Spleen (tissue), 11 donors: Measurements from ENCODE around the gene SEMA3E. TPM values are rescaled to one million over a fixed set of nuclear protein-coding genes. Genes with fewer than 3 reads are reported as not detected.
"Not testable (repeated sequence)": the region's sequence is repeated elsewhere in the genome, so short reads cannot be mapped to it uniquely, and the experiment has no call there.

Experiments used
- DNase-seq: peaks from one replicate; pipeline ENCODE4 v3.0.0-alpha.2; 2020
- H3K27ac ChIP-seq, 8 donors: fragments of 200-600 bp; sonication (generic) in 7 of 8; 1 replicate in 4 of 8; 2 replicates in 4 of 8; pipeline versions ENCODE4 v1.5.0 to v1.8.0; 2016 to 2021; ENCODE audit warnings: inconsistent platforms in 4 of 8, mild to moderate bottlenecking in 4 of 8, moderate library complexity in 1 of 8
- H3K27me3 ChIP-seq, 7 donors: fragments of 200-600 bp; sonication (generic) in 6 of 7; replicated peaks in 1 of 7; 1 replicate in 4 of 7; 2 replicates in 3 of 7; pipeline versions ENCODE4 v1.5.0 to v1.8.0; 2016 to 2021; ENCODE audit warnings: inconsistent platforms in 3 of 7, mild to moderate bottlenecking in 1 of 7
- H3K36me3 ChIP-seq, 6 donors: fragments of 200-600 bp; sonication (generic) in 5 of 6; 1 replicate in 4 of 6; 2 replicates in 2 of 6; pipeline versions ENCODE4 v1.5.0 to v1.8.0; 2016 to 2021; ENCODE audit warnings: inconsistent platforms in 2 of 6
- H3K4me1 ChIP-seq, 6 donors: fragments of 200-600 bp; sonication (generic) in 5 of 6; 1 replicate in 3 of 6; 2 replicates in 3 of 6; pipeline versions ENCODE4 v1.5.0 to v1.8.0; 2016 to 2021; ENCODE audit warnings: inconsistent platforms in 3 of 6
- H3K4me3 ChIP-seq, 8 donors: fragments of 200-600 bp; sonication (generic) in 7 of 8; 1 replicate in 4 of 8; 2 replicates in 4 of 8; pipeline versions ENCODE4 v1.5.0 to v1.8.0; 2016 to 2021; ENCODE audit warnings: inconsistent platforms in 4 of 8, mild to moderate bottlenecking in 4 of 8, moderate library complexity in 2 of 8
- H3K9me3 ChIP-seq, 8 donors: fragments of 200-600 bp; sonication (generic) in 7 of 8; 1 replicate in 4 of 8; 2 replicates in 4 of 8; pipeline versions ENCODE4 v1.5.0 to v1.8.0; 2016 to 2021; ENCODE audit warnings: inconsistent platforms in 4 of 8
- POLR2A ChIP-seq, 3 donors: fragments of 450-650 bp; IDR thresholded peaks; one replicate each; pipeline ENCODE4 v1.5.1; 2017; ENCODE audit warnings: antibody characterized with exemption in 3 of 3, mild to moderate bottlenecking in 1 of 3
- POLR2AphosphoS5 ChIP-seq, 3 donors: sonication (generic); formaldehyde crosslinking; IDR thresholded peaks; one replicate each; pipeline ENCODE4 v1.5.1; 2017; ENCODE audit warnings: antibody characterized with exemption in 3 of 3
- whole genome bisulfite sequencing, 5 donors: extraction: QIAGEN DNeasy Blood & Tissue Kit in 3 of 5; methylation state at CpG; one replicate each; pipeline versions ENCODE4 v1.1.5 to v1.1.7; 2013 to 2018; 5-methylcytosine and 5-hydroxymethylcytosine counted together
- intact Hi-C: fragments of 100-400 bp; cut with DNase I; formaldehyde crosslinking; loops from one replicate; pipeline ENCODE4 v1.15.0; 2023; ENCODE audit warnings: low total_unique reads
- polyA plus RNA-seq, 3 donors: library from polyadenylated mRNA; stranded (reverse); fragments of 200-250 nt; gene quantifications; one replicate each; pipeline ENCODE4 v1.2.1, GENCODE V29; 2013
- total RNA-seq, 7 donors: library from RNA; depleted of rRNA in 3 of 7; stranded (reverse); fragments of >200 nt in 3 of 7; fragmentation: NEBNext Ultra II Directional in 4 of 7; extraction: Animal tissue kit (Norgen Biotek cat#: 25700) in 4 of 7; gene quantifications; one replicate each; pipeline versions ENCODE4 v1.1.0 to v1.2.1, GENCODE V29; 2016 to 2021
- TF ChIP-seq, protein P1 (sequence below), 11 experiments: fragments of 200-600 bp in 7 of 11; fragments of 450-650 bp in 4 of 11; sonication (generic) in 4 of 11; IDR thresholded peaks in 8 of 11; conservative IDR thresholded peaks in 3 of 11; 1 replicate in 7 of 11; 2 replicates in 4 of 11; pipeline versions ENCODE4 v1.4.0 to v1.8.0; 2016 to 2021; ENCODE audit warnings: antibody characterized with exemption in 11 of 11, inconsistent platforms in 4 of 11, mild to moderate bottlenecking in 1 of 11
- donor health status: healthy with polysubstance abuse.
- donor health status: DM: no; HTN: no; CAD: no; lungs with moderate emphysema.
- donor health status: DM: no; HTN: no; CAD: no.
- donor health status: Bipolar disorder and iron deficiency.
- donor health status: healthy.
- donor health status: DM: no; HTN: no; CAD: no.
- donor health status: DM: yes; HTN: yes; CAD: no.

The SEMA3E gene
- total and polyA plus RNA-seq, 10 donors, result under 0.01 to 0.44 (median 0.29) TPM; not detected in 7

DNA sequence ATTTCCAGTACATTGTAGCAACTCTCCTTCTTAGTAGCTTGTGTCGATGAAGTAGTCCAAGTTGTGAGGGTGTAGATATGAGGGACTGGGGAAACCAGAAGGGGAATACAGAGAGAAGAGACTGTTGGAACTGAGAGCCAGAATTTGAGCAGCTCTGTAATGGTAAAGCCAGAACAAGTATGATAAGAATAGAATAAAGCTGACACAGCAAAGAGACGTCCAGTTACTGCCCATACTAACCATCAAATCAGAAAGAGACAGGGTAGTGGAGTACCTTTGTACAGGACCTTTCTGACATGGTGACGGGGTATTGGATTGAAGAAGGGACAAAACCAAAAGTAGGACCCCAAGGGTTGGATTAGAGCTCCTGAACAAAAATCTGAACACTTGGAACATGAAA lies 206.0 kb downstream of the SEMA3E start:
- no peaks in the 10 kb centered on the region for H3K27me3 ChIP-seq
- H3K4me3 ChIP-seq, result no peak overlapping the region
- DNase-seq, result no peak
- H3K27ac ChIP-seq, result no peak overlapping the region
- no peaks in the 10 kb centered on the region for H3K36me3 ChIP-seq
- 70 to 84% (median 77%) methylated on average over 3 of the region's 3 CpGs for WGBS, 5 donors
- intact Hi-C loops, result loop anchor here (10.0 kb wide), 1 partner anchor 58 kb away; no protein-coding TSS in a partner anchor
- TF ChIP-seq, protein P1, sequence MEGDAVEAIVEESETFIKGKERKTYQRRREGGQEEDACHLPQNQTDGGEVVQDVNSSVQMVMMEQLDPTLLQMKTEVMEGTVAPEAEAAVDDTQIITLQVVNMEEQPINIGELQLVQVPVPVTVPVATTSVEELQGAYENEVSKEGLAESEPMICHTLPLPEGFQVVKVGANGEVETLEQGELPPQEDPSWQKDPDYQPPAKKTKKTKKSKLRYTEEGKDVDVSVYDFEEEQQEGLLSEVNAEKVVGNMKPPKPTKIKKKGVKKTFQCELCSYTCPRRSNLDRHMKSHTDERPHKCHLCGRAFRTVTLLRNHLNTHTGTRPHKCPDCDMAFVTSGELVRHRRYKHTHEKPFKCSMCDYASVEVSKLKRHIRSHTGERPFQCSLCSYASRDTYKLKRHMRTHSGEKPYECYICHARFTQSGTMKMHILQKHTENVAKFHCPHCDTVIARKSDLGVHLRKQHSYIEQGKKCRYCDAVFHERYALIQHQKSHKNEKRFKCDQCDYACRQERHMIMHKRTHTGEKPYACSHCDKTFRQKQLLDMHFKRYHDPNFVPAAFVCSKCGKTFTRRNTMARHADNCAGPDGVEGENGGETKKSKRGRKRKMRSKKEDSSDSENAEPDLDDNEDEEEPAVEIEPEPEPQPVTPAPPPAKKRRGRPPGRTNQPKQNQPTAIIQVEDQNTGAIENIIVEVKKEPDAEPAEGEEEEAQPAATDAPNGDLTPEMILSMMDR (IDR thresholded peaks at IDR 0.05 in 8 of 11, conservative IDR thresholded peaks at IDR 0.05 in 3 of 11), result no peak
- no peak for TF ChIP-seq POLR2A (IDR thresholded peaks at IDR 0.05)
- no peak for TF ChIP-seq POLR2AphosphoS5 (IDR thresholded peaks at IDR 0.05)
- H3K9me3 ChIP-seq, result no peaks in the 10 kb centered on the region
- H3K4me1 ChIP-seq, result no peaks in the 10 kb centered on the region

DNA sequence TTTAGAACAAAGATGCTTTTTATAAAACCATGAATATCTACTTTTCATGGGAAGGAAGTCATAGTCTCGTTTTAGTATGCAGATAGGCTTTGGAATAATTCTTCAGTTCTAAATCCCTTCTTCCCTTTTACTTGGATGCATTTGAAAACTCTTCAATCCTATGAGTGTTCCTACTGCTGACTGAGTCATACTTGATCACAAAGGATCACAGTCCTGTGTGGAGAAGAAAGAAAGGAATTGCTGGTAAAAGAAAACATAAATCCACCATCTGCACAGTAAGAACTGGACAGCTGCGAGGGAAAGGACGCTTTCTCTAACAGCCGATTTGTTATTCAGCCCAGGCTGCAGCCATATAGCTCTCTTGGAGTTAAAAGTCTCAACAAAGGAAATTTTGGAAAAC lies 209.9 kb downstream of the SEMA3E start:
- Histone ChIP-seq H3K4me1 (no peaks in the 10 kb centered on the region), H3K27ac (no peak overlapping the region), H3K9me3 (no peaks in the 10 kb centered on the region), H3K4me3 (no peak overlapping the region), H3K27me3 (no peaks in the 10 kb centered on the region), H3K36me3 (no peaks in the 10 kb centered on the region)
- DNase-seq, result no peak
- intact Hi-C loops, result no loop called here
- TF ChIP-seq, protein P1 (IDR thresholded peaks at IDR 0.05 in 8 of 11, conservative IDR thresholded peaks at IDR 0.05 in 3 of 11), result no peak
- TF ChIP-seq POLR2AphosphoS5 (IDR thresholded peaks at IDR 0.05) (no peak), POLR2A (IDR thresholded peaks at IDR 0.05) (no peak)
- 65 to 80% (median 73%) methylated on average over 4 of the region's 4 CpGs for WGBS, 5 donors

DNA sequence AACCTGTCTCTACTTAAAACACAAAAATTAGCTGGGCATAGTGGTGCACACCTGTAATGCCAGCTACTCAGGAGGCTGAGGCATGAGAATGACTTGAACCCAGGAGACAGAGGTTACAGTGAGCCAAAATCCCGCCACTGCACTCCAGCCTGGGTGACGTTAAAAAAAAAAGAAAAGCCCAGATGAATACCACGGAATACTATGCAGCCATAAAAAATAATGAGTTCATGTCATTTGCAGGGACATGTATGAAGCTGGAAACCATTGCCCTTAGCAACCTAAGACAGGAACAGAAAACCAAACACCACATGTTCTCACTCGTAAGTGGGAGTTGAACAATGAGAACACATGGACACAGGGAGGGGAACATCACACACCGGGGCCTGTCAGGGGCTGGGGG lies 218.7 kb downstream of the SEMA3E start:
- 81 to 89% (median 86%) methylated on average over 5 of the region's 5 CpGs for WGBS, 5 donors
- not testable (repeated sequence) for DNase-seq

DNA sequence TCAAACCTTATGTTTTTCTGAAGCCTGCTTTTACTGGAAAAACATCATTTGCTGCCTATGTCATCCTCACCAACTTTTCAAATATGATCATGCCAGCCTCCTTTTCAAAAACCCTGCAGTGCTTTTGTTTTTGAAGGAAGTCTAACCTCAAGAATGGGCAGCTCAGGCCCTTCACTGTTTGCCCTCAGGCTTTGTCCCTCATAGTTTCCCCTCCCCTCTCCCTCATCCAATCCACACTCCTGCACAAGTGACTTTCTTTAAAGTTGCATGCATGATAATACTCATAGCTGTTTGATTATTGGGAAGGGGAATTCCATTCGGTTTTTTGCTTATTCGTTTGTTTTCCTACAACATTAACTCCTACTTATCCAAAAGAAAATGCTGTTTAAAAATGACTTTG lies 219.4 kb downstream of the SEMA3E start:
- WGBS, 5 donors, result 16 to 34% (median 22%) methylated on average over 2 of the region's 2 CpGs
- intact Hi-C loops, result no loop called here

More for the DNA sequence above, 218.7 kb downstream of the SEMA3E start:
- H3K9me3 ChIP-seq, H3K4me3 ChIP-seq, H3K27me3 ChIP-seq, H3K4me1 ChIP-seq, H3K36me3 ChIP-seq, intact Hi-C loops, H3K27ac ChIP-seq: not testable (repeated sequence)

More for the DNA sequence above, 219.4 kb downstream of the SEMA3E start:
- DNase-seq, result no peak
- TF ChIP-seq, protein P1 (IDR thresholded peaks at IDR 0.05 in 8 of 11, conservative IDR thresholded peaks at IDR 0.05 in 3 of 11), result no peak
- TF ChIP-seq POLR2A (IDR thresholded peaks at IDR 0.05) (no peak), POLR2AphosphoS5 (IDR thresholded peaks at IDR 0.05) (no peak)
- no peaks in the 10 kb centered on the region for H3K36me3 ChIP-seq
- no peaks in the 10 kb centered on the region for H3K4me1 ChIP-seq
- no peak overlapping the region for H3K4me3 ChIP-seq
- H3K27ac ChIP-seq, result no peak overlapping the region
- H3K27me3 ChIP-seq, result no peaks in the 10 kb centered on the region
- H3K9me3 ChIP-seq, result peaks cover 0 to 5% (median 0%) of the 10 kb centered on the region in 8 donors
